ENCODE measurements around the gene GSPT1. TPM values are rescaled to one million over a fixed set of nuclear protein-coding genes. Genes with fewer than 3 reads are reported as not detected.
A peak's percentile ranks its signal among the peaks of the same experiment; 100 is the strongest.
"Not testable (repeated sequence)": the region's sequence is repeated elsewhere in the genome, so short reads cannot be mapped to it uniquely, and the experiment has no call there.

GSPT1 gene
- total RNA-seq: 10 to 100 TPM; 29.9 to 98.9 (median 64.6) TPM

GRCh38 chr16:11915644-11916523, at the start of gene GSPT1:
Gene GSPT1 (minus strand): TSS chr16:11915956. CDS start chr16:11915720, 236 bp downstream.
- peak within 1 kb of the TSS; percentile 88 to 98 (median 95) for H3K4me3 ChIP-seq
- in situ Hi-C loops (cut with MboI; ENCODE audit: low pct_ligation_motif_present in 1 of 4, low pct_unique_long_range_greater_than_20kb in 1 of 4, low sequenced_read_pairs in 3 of 4): no loop called here
- H3K9me3 ChIP-seq: no peaks in the 10 kb centered on the region

GRCh38 chr16:11964761-11965551, 49.2 kb upstream of the GSPT1 start, which contains the start of gene TNFRSF17:
Gene TNFRSF17 (plus strand): TSS chr16:11965210. CDS start chr16:11965325, 115 bp downstream.
- Histone ChIP-seq H3K27ac (peak within 1 kb of the TSS in 2 of 4 donors; percentile 35 to 53), H3K27me3 (no peaks in the 10 kb centered on the region), H3K4me1 (no peaks in the 10 kb centered on the region), H3K36me3 (no peaks in the 10 kb centered on the region), H3K4me3 (no peak within 1 kb of the TSS), H3K9me3 (no peaks in the 10 kb centered on the region)
- intact Hi-C loops (cut with DNase I; ENCODE audit: low total_unique reads) (loop anchor here (10.0 kb wide), 1 partner anchor 570 kb away; no protein-coding TSS in a partner anchor), in situ Hi-C loops (cut with MboI; ENCODE audit: low pct_ligation_motif_present in 1 of 4, low pct_unique_long_range_greater_than_20kb in 1 of 4, low sequenced_read_pairs in 3 of 4) (loop anchor here in 3 of 4 donors (10.0 to 25.0 kb wide), 2 partner anchors 90 to 97 kb away; no protein-coding TSS in a partner anchor)
- TF ChIP-seq EP300 (IDR thresholded peaks at IDR 0.05; ENCODE audit: low read depth): no peak
- no peak for TF ChIP-seq POLR2A (IDR thresholded peaks at IDR 0.05)
- no peak for TF ChIP-seq POLR2AphosphoS5 (IDR thresholded peaks at IDR 0.05)
- 65 to 69% methylated on average over 4 to 9 of the region's 9 CpGs for WGBS, 2 donors (ENCODE audit: low coverage in 1 of 2)
- DNase-seq: peak; percentile 13

More at GRCh38 chr16:11915644-11916523, at the start of gene GSPT1:
- WGBS, 2 donors (ENCODE audit: low coverage in 1 of 2): 1 to 7% methylated on average over 4 to 50 of the region's 84 CpGs
- TF ChIP-seq EP300 (IDR thresholded peaks at IDR 0.05; ENCODE audit: low read depth) (no peak), POLR2AphosphoS5 (IDR thresholded peaks at IDR 0.05) (peak; percentile 93 to 96 (median 96)), POLR2A (IDR thresholded peaks at IDR 0.05) (peak; percentile 93), CTCF (IDR thresholded peaks at IDR 0.05) (peak in 4 of 5 experiments; percentile 20 to 82 (median 40))
- no peaks in the 10 kb centered on the region for H3K27me3 ChIP-seq
- intact Hi-C loops (cut with DNase I; ENCODE audit: low total_unique reads): loop anchor here (5.0 kb wide), 1 partner anchor 61 kb away; the partner anchor contains the start of gene SNX29
- H3K4me1 ChIP-seq: peaks cover 9 to 47% (median 34%) of the 10 kb centered on the region in 4 donors
- H3K27ac ChIP-seq: peak within 1 kb of the TSS; percentile 97 to 99 (median 98)
- H3K36me3 ChIP-seq: no peaks in the 10 kb centered on the region
- DNase-seq: peak; percentile 99

- Histone ChIP-seq H3K27me3 (no peaks in the 10 kb centered on the region), H3K9me3 (no peaks in the 10 kb centered on the region), H3K36me3 (no peaks in the 10 kb centered on the region), H3K27ac (peak overlapping the region in 1 of 4 donors; percentile 8), H3K4me3 (no peak overlapping the region), H3K4me1 (no peaks in the 10 kb centered on the region)
- TF ChIP-seq POLR2A (IDR thresholded peaks at IDR 0.05): no peak
- TF ChIP-seq POLR2AphosphoS5 (IDR thresholded peaks at IDR 0.05): no peak
- TF ChIP-seq CTCF (IDR thresholded peaks at IDR 0.05): no peak
- no peak for TF ChIP-seq EP300 (IDR thresholded peaks at IDR 0.05; ENCODE audit: low read depth)
- DNase-seq: no peak
- in situ Hi-C loops (cut with MboI; ENCODE audit: low pct_ligation_motif_present in 1 of 4, low pct_unique_long_range_greater_than_20kb in 1 of 4, low sequenced_read_pairs in 3 of 4): loop anchor here in 3 of 4 donors (10.0 to 25.0 kb wide), 2 partner anchors 91 to 99 kb away; no protein-coding TSS in a partner anchor
- 60 to 89% methylated on average over 1 to 6 of the region's 6 CpGs for WGBS, 2 donors (ENCODE audit: low coverage in 1 of 2)
- intact Hi-C loops (cut with DNase I; ENCODE audit: low total_unique reads): loop anchor here (10.0 kb wide), 1 partner anchor 569 kb away; no protein-coding TSS in a partner anchor
Observed at GRCh38 chr16:11963706-11964105, 48.0 kb upstream of the GSPT1 start.

- not testable (repeated sequence) for H3K9me3 ChIP-seq, H3K4me1 ChIP-seq, H3K27ac ChIP-seq, H3K36me3 ChIP-seq, H3K27me3 ChIP-seq, H3K4me3 ChIP-seq
- peak; percentile 18 for DNase-seq
- intact Hi-C loops (cut with DNase I; ENCODE audit: low total_unique reads): loop anchor here (10.0 kb wide), 1 partner anchor 568 kb away; no protein-coding TSS in a partner anchor
- in situ Hi-C loops (cut with MboI; ENCODE audit: low pct_ligation_motif_present in 1 of 4, low pct_unique_long_range_greater_than_20kb in 1 of 4, low sequenced_read_pairs in 3 of 4): loop anchor here in 3 of 4 donors (10.0 to 25.0 kb wide), 2 partner anchors 92 to 99 kb away; no protein-coding TSS in a partner anchor
- 78 to 82% methylated on average over 7 to 11 of the region's 11 CpGs for WGBS, 2 donors (ENCODE audit: low coverage in 1 of 2)
Observed at GRCh38 chr16:11962978-11963377, 47.2 kb upstream of the GSPT1 start.

GRCh38 chr16:11962457-11962856, 46.7 kb upstream of the GSPT1 start:
- 76 to 91% methylated on average over 3 to 5 of the region's 5 CpGs for WGBS, 2 donors (ENCODE audit: low coverage in 1 of 2)

More at GRCh38 chr16:11962457-11962856, 46.7 kb upstream of the GSPT1 start:
- in situ Hi-C loops (cut with MboI; ENCODE audit: low pct_ligation_motif_present in 1 of 4, low pct_unique_long_range_greater_than_20kb in 1 of 4, low sequenced_read_pairs in 3 of 4): loop anchor here in 3 of 4 donors (10.0 to 25.0 kb wide), 2 partner anchors 92 to 100 kb away; no protein-coding TSS in a partner anchor
- not testable (repeated sequence) for H3K4me3 ChIP-seq, H3K4me1 ChIP-seq, DNase-seq, H3K27me3 ChIP-seq, H3K9me3 ChIP-seq, H3K36me3 ChIP-seq, H3K27ac ChIP-seq
- intact Hi-C loops (cut with DNase I; ENCODE audit: low total_unique reads): loop anchor here (10.0 kb wide), 1 partner anchor 568 kb away; no protein-coding TSS in a partner anchor

Data from transverse colon (tissue), 4 donors.